ENCODE measurements around the gene DDX23. TPM values are rescaled to one million over a fixed set of nuclear protein-coding genes. Genes with fewer than 3 reads are reported as not detected.

Gene DDX23
- total RNA-seq, 1 donor = 53.6 TPM

DNA sequence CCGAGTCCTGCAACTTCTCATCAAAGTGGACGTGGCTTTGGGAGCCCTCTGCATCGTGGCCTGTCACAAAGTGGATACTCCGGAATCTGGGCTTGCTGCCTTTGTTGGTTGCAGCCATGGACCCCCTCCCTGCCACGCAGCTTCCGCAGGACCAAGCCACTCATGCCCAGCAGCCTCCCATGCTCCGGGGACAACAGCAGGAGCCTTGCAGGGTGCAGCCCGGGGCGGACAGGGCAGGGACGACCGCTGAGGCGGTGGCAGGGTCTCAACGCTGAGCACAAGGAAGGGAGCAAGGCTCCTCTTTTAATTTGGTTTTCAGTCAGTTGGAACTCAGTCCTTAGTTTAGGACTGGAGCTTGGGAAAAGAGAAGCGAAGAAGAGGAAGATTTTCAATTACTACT is 51.0 kb downstream of the DDX23 start:
- no peaks in the 10 kb centered on the region for H3K4me1 ChIP-seq (ENCODE audit: insufficient read depth, low read length)
- DNase-seq (ENCODE audit: insufficient read length, low spot score, missing footprints) = no peak
- no peaks in the 10 kb centered on the region for H3K79me2 ChIP-seq (ENCODE audit: insufficient read depth, low read length)
- TF ChIP-seq, protein P1, sequence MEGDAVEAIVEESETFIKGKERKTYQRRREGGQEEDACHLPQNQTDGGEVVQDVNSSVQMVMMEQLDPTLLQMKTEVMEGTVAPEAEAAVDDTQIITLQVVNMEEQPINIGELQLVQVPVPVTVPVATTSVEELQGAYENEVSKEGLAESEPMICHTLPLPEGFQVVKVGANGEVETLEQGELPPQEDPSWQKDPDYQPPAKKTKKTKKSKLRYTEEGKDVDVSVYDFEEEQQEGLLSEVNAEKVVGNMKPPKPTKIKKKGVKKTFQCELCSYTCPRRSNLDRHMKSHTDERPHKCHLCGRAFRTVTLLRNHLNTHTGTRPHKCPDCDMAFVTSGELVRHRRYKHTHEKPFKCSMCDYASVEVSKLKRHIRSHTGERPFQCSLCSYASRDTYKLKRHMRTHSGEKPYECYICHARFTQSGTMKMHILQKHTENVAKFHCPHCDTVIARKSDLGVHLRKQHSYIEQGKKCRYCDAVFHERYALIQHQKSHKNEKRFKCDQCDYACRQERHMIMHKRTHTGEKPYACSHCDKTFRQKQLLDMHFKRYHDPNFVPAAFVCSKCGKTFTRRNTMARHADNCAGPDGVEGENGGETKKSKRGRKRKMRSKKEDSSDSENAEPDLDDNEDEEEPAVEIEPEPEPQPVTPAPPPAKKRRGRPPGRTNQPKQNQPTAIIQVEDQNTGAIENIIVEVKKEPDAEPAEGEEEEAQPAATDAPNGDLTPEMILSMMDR (IDR thresholded peaks at IDR 0.05; ENCODE audit: extremely low read depth, low read depth, low read length) = no peak
- H3K9me3 ChIP-seq (ENCODE audit: low read depth, low read length) = no peaks in the 10 kb centered on the region
- H2AFZ ChIP-seq (ENCODE audit: low read length) = no peak overlapping the region
- no peaks in the 10 kb centered on the region for H4K20me1 ChIP-seq (ENCODE audit: insufficient read depth, low read length)
- H3K27ac ChIP-seq (ENCODE audit: low read depth, low read length) = no peak overlapping the region
- H3K4me3 ChIP-seq (ENCODE audit: insufficient read depth, low read length) = no peak overlapping the region
- peaks cover 4% of the 10 kb centered on the region for H3K27me3 ChIP-seq (ENCODE audit: insufficient read depth, low read length)
- H3K4me2 ChIP-seq (ENCODE audit: insufficient read depth, low read length) = no peak overlapping the region
- no peaks in the 10 kb centered on the region for H3K36me3 ChIP-seq (ENCODE audit: insufficient read depth, low read length)

DNA sequence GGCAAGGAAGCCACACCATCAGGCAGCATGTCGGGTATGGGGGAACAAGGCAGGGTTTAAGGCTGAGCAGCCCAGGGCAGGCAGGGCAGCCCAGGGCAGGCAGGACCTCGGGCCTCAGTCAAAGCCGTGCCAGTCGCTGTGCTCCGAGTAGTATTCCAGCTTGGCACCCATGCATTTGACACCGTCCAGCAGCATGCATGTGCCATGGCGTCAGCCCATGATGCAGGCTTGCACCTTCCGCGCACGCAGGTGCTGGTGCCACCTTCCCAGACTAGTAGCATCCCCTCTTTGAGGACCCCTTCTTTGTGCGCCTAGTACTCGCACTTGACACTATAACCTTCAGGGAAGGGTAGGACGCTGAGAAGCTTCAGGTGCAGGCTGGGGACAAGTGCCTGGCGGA is 51.5 kb downstream of the DDX23 start:
- H3K36me3 ChIP-seq (ENCODE audit: insufficient read depth, low read length) = no peaks in the 10 kb centered on the region
- H3K27me3 ChIP-seq (ENCODE audit: insufficient read depth, low read length) = peaks cover 4% of the 10 kb centered on the region
- H3K79me2 ChIP-seq (ENCODE audit: insufficient read depth, low read length) = no peaks in the 10 kb centered on the region
- H3K4me2 ChIP-seq (ENCODE audit: insufficient read depth, low read length) = no peak overlapping the region
- DNase-seq (ENCODE audit: insufficient read length, low spot score, missing footprints) = peak; percentile 45
- no peak overlapping the region for H3K27ac ChIP-seq (ENCODE audit: low read depth, low read length)
- no peaks in the 10 kb centered on the region for H3K4me1 ChIP-seq (ENCODE audit: insufficient read depth, low read length)
- no peaks in the 10 kb centered on the region for H4K20me1 ChIP-seq (ENCODE audit: insufficient read depth, low read length)
- H3K9me3 ChIP-seq (ENCODE audit: low read depth, low read length) = no peaks in the 10 kb centered on the region
- H2AFZ ChIP-seq (ENCODE audit: low read length) = no peak overlapping the region
- H3K4me3 ChIP-seq (ENCODE audit: insufficient read depth, low read length) = no peak overlapping the region
- TF ChIP-seq, protein P1 (IDR thresholded peaks at IDR 0.05; ENCODE audit: extremely low read depth, low read depth, low read length) = no peak

DNA sequence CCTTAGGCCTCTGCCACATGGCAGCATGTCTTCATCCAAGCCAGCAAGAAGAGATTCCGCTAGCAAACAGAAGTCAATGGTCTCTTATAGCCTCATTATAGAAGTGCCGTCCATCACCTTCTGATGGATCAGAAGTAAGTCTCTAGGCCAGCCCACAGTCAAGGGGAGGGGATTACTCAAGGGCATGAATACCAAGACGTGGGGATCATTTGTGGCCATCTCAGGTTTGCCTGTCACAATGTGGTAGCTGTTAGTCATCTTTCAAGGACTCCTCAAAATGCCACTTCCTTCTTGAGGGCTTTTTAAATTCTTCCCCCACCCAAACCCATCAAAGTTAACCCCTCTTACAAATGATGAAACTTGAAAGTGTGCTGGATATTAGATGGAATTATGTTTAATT is 55.0 kb downstream of the DDX23 start:
- no peak for DNase-seq (ENCODE audit: insufficient read length, low spot score, missing footprints)
- Histone ChIP-seq H4K20me1 (ENCODE audit: insufficient read depth, low read length) (no peaks in the 10 kb centered on the region), H3K27ac (ENCODE audit: low read depth, low read length) (no peak overlapping the region), H3K4me2 (ENCODE audit: insufficient read depth, low read length) (no peak overlapping the region), H3K4me1 (ENCODE audit: insufficient read depth, low read length) (no peaks in the 10 kb centered on the region), H3K36me3 (ENCODE audit: insufficient read depth, low read length) (no peaks in the 10 kb centered on the region), H2AFZ (ENCODE audit: low read length) (no peak overlapping the region), H3K4me3 (ENCODE audit: insufficient read depth, low read length) (no peak overlapping the region), H3K27me3 (ENCODE audit: insufficient read depth, low read length) (peaks cover 4% of the 10 kb centered on the region), H3K9me3 (ENCODE audit: low read depth, low read length) (no peaks in the 10 kb centered on the region), H3K79me2 (ENCODE audit: insufficient read depth, low read length) (no peaks in the 10 kb centered on the region)
- TF ChIP-seq, protein P1 (IDR thresholded peaks at IDR 0.05; ENCODE audit: extremely low read depth, low read depth, low read length) = no peak

DNA sequence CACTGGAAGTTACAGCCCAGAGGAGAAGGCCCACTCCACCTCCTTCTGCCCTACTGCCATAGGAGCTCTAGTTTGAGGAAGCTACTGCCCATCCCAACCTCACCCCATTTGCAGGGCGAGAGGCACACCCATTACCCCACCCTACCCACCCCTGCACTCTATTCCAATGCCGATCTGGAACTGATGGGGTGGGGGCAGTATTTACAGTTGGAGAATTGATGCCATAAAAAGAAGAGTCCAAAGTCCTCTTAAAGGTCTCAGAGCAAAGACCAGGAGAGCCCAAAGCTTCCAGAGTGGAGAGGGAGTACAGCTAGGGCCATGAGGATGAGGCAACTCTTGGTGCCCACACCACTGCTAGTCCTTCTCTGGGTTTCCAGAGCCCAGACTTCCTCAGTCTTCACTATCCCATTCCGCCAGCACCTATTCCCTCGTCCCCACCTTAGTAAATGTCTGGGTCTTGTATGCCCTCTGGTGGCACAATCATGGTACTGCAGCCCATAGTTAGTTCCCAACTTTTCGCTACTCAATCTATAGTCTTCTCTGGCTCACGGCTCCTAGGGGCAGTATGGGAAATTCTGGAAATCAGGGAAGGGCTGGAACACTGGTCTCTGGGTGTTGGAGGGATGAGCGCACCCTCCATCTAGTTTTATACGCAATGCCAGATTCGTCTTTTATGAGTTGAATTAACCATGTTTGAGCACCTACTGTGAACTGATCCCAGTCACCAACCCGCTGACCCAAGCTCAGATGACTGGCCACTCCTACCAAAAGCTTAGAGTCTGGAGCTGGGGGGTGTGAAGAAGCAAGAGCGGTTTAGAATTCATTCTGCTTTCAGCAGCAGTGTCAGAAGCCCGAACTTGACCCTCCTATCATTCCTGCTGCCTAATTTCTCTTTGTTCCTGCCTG is 56.2 kb downstream of the DDX23 start:
- H2AFZ ChIP-seq (ENCODE audit: low read length) = peak overlapping the region; percentile 84
- no peak overlapping the region for H3K4me3 ChIP-seq (ENCODE audit: insufficient read depth, low read length)
- no peaks in the 10 kb centered on the region for H3K36me3 ChIP-seq (ENCODE audit: insufficient read depth, low read length)
- H3K27ac ChIP-seq (ENCODE audit: low read depth, low read length) = no peak overlapping the region
- H3K27me3 ChIP-seq (ENCODE audit: insufficient read depth, low read length) = peaks cover 3% of the 10 kb centered on the region
- DNase-seq (ENCODE audit: insufficient read length, low spot score, missing footprints) = peak; percentile 95
- H3K4me1 ChIP-seq (ENCODE audit: insufficient read depth, low read length) = no peaks in the 10 kb centered on the region
- no peaks in the 10 kb centered on the region for H4K20me1 ChIP-seq (ENCODE audit: insufficient read depth, low read length)
- H3K79me2 ChIP-seq (ENCODE audit: insufficient read depth, low read length) = no peaks in the 10 kb centered on the region
- peak overlapping the region; percentile 41 for H3K4me2 ChIP-seq (ENCODE audit: insufficient read depth, low read length)
- H3K9me3 ChIP-seq (ENCODE audit: low read depth, low read length) = no peaks in the 10 kb centered on the region
- TF ChIP-seq, protein P1 (IDR thresholded peaks at IDR 0.05; ENCODE audit: extremely low read depth, low read depth, low read length) = peak; percentile 98

Measured in osteoblast (primary cell).